GM23338 (cell line): ENCODE results near the gene DRC3. TPM values are rescaled to one million over a fixed set of nuclear protein-coding genes. Genes with fewer than 3 reads are reported as not detected.

ENCODE experiments used
- ATAC-seq: fragments of 200-7000 bp; cut with Tn5 transposase; 3 replicates; pipeline ENCODE4 v1.9.1; 2020
- DNase-seq: peaks from one replicate; pipeline ENCODE4 v3.0.0-alpha.2; 2015; ENCODE audit warnings: low spot score
- H2AFZ ChIP-seq: fragments of 200-600 bp; sonication (generic); 2 replicates; pipeline ENCODE4 v1.8.0; 2016; ENCODE audit warnings: antibody characterized with exemption, mild to moderate bottlenecking, moderate library complexity
- H3F3A ChIP-seq: fragments of 200-600 bp; sonication (generic); replicated peaks from 2 replicates; pipeline ENCODE4 v1.8.0; 2017; ENCODE audit warnings: antibody characterized with exemption, mixed run types, low read depth
- H3K27ac ChIP-seq: fragments of 200-600 bp; sonication (generic); 2 replicates; pipeline ENCODE4 v1.6.1; 2016; ENCODE audit warnings: low read depth
- H3K27me3 ChIP-seq: fragments of 200-600 bp; sonication (generic); 2 replicates; pipeline ENCODE4 v1.8.0; 2016; ENCODE audit warnings: mild to moderate bottlenecking, mixed run types, moderate library complexity; ENCODE audit not compliant: insufficient read depth
- H3K36me3 ChIP-seq: fragments of 200-600 bp; sonication (generic); 2 replicates; pipeline ENCODE4 v1.8.0; 2016; ENCODE audit warnings: mild to moderate bottlenecking; ENCODE audit not compliant: insufficient read depth
- H3K4me1 ChIP-seq: fragments of 200-600 bp; sonication (generic); 2 replicates; pipeline ENCODE4 v1.8.0; 2016; ENCODE audit warnings: mild to moderate bottlenecking, moderate library complexity; ENCODE audit not compliant: insufficient read depth
- H3K4me2 ChIP-seq: fragments of 200-600 bp; sonication (generic); 2 replicates; pipeline ENCODE4 v1.7.1; 2017; ENCODE audit warnings: mixed run types
- H3K4me3 ChIP-seq: fragments of 200-600 bp; sonication (generic); 2 replicates; pipeline ENCODE4 v1.6.1; 2016; ENCODE audit warnings: mixed run types
- H3K79me2 ChIP-seq: fragments of 200-600 bp; sonication (generic); replicated peaks from 2 replicates; pipeline ENCODE4 v1.8.0; 2017; ENCODE audit warnings: mild to moderate bottlenecking; ENCODE audit not compliant: insufficient read depth
- H3K9me2 ChIP-seq: fragments of 200-600 bp; sonication (generic); 2 replicates; pipeline ENCODE4 v1.8.0; 2017; ENCODE audit not compliant: insufficient read depth
- H4K20me1 ChIP-seq: fragments of 200-600 bp; sonication (generic); replicated peaks from 2 replicates; pipeline ENCODE4 v1.8.0; 2017; ENCODE audit warnings: mild to moderate bottlenecking; ENCODE audit not compliant: insufficient read depth
- H3K27ac Mint-ChIP-seq: 2 replicates; pipeline ENCODE4 v1.8.0; 2020; ENCODE audit warnings: inconsistent platforms, mild to moderate bottlenecking, moderate library complexity, mixed read lengths
- H3K27me3 Mint-ChIP-seq: 3 replicates; pipeline ENCODE4 v1.8.0; 2022; ENCODE audit warnings: low read depth, mild to moderate bottlenecking, moderate library complexity, mixed read lengths, inconsistent platforms; ENCODE audit not compliant: insufficient read depth, poor library complexity
- H3K36me3 Mint-ChIP-seq: 3 replicates; pipeline ENCODE4 v1.8.0; 2021; ENCODE audit warnings: low read depth, mild to moderate bottlenecking, inconsistent platforms, moderate library complexity, mixed read lengths
- H3K4me1 Mint-ChIP-seq: 3 replicates; pipeline ENCODE4 v1.8.0; 2020; ENCODE audit warnings: mild to moderate bottlenecking, inconsistent platforms, mixed read lengths
- H3K4me3 Mint-ChIP-seq: 3 replicates; pipeline ENCODE4 v1.8.0; 2021; ENCODE audit warnings: moderate library complexity, mild to moderate bottlenecking, inconsistent platforms, mixed read lengths
- H3K9me3 Mint-ChIP-seq: 3 replicates; pipeline ENCODE4 v1.8.0; 2020; ENCODE audit warnings: moderate library complexity, mild to moderate bottlenecking, inconsistent platforms, mixed read lengths
- CREB1 ChIP-seq: fragments of 250-450 bp; sonication (Bioruptor Pico); IDR thresholded peaks from 2 replicates; pipeline ENCODE4 v1.5.0; 2020; ENCODE audit warnings: low read depth, mild to moderate bottlenecking, moderate library complexity
- CTCF ChIP-seq, 2 experiments: fragments of 200-600 bp in 1 of 2; sonication (generic) in 1 of 2; conservative IDR thresholded peaks; 2 replicates each; pipeline versions ENCODE4 v1.5.1 to v1.6.1; 2016 to 2017; ENCODE audit warnings: antibody characterized with exemption in 2 of 2, low read depth in 2 of 2, mild to moderate bottlenecking in 2 of 2, moderate library complexity in 1 of 2
- EZH2phosphoT487 ChIP-seq: fragments of 200-600 bp; sonication (generic); IDR thresholded peaks from one replicate; pipeline ENCODE4 v1.8.1; 2018; ENCODE audit warnings: antibody characterized with exemption; ENCODE audit not compliant: unreplicated experiment
- JUNB ChIP-seq: IDR thresholded peaks from one replicate; pipeline ENCODE4 v1.6.1; 2016; ENCODE audit warnings: antibody characterized with exemption; ENCODE audit not compliant: unreplicated experiment
- NANOG ChIP-seq: IDR thresholded peaks from 2 replicates; pipeline ENCODE4 v1.6.1; 2016; ENCODE audit warnings: antibody characterized with exemption, borderline replicate concordance
- STAT1 ChIP-seq: IDR thresholded peaks from one replicate; pipeline ENCODE4 v1.6.1; 2016; ENCODE audit warnings: antibody characterized with exemption; ENCODE audit not compliant: unreplicated experiment
- ZNF114 ChIP-seq: fragments of 250-450 bp; sonication (Bioruptor Pico); IDR thresholded peaks from 2 replicates; pipeline ENCODE4 v1.5.0; 2020; ENCODE audit warnings: mild to moderate bottlenecking, moderate library complexity
- ZNF462 ChIP-seq: fragments of 250-450 bp; sonication (Bioruptor Pico); IDR thresholded peaks from 2 replicates; pipeline ENCODE4 v1.5.0; 2020; ENCODE audit warnings: mild to moderate bottlenecking, moderate library complexity
- long read RNA-seq: library from polyadenylated mRNA; unstranded; transcript quantifications from one replicate; pipeline ENCODE4 v2.0.0, GENCODE V29; 2020; ENCODE audit not compliant: unreplicated experiment
- polyA plus RNA-seq: library from polyadenylated mRNA; unstranded; fragments of >200 nt; fragmentation: Nextera tagmentation; extraction: Ambion mirVana; gene quantifications from 2 replicates; pipeline ENCODE4 v1.2.1, GENCODE V29; 2016
- total RNA-seq: library from RNA; depleted of rRNA; stranded (reverse); fragments of >200 nt; shearing (Covaris generic); gene quantifications from 2 replicates; pipeline ENCODE4 v1.2.3, GENCODE V29; 2014; rRNA removed
- TF ChIP-seq, protein P1 (sequence below): IDR thresholded peaks from 2 replicates; pipeline ENCODE4 v1.6.1; 2016; ENCODE audit warnings: antibody characterized with exemption
- TF ChIP-seq, protein P2 (sequence below): IDR thresholded peaks from one replicate; pipeline ENCODE4 v1.6.1; 2018; ENCODE audit warnings: antibody characterized with exemption; ENCODE audit not compliant: unreplicated experiment

Gene DRC3, protein sequence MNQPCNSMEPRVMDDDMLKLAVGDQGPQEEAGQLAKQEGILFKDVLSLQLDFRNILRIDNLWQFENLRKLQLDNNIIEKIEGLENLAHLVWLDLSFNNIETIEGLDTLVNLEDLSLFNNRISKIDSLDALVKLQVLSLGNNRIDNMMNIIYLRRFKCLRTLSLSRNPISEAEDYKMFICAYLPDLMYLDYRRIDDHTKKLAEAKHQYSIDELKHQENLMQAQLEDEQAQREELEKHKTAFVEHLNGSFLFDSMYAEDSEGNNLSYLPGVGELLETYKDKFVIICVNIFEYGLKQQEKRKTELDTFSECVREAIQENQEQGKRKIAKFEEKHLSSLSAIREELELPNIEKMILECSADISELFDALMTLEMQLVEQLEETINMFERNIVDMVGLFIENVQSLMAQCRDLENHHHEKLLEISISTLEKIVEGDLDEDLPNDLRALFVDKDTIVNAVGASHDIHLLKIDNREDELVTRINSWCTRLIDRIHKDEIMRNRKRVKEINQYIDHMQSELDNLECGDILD
- total RNA-seq (not detected in 2 replicates), polyA plus RNA-seq (0.42 and 1.1 TPM in 2 replicates)
- long read RNA-seq, partial matches to known transcripts = 0 of 2 reads
- long read RNA-seq, other reads (novel, unspliced or antisense) = 2 of 2 reads

- Mint-ChIP-seq H3K9me3 (no peaks in the 10 kb centered on the region), H3K27ac (peak within 1 kb of the TSS; percentile 81; the same call in 1 of the 2 replicates), H3K36me3 (no peaks in the 10 kb centered on the region), H3K4me1 (peaks cover 5% of the 10 kb centered on the region; the same call in 1 of the 3 replicates), H3K27me3 (peaks cover 11% of the 10 kb centered on the region), H3K4me3 (peak within 1 kb of the TSS; percentile 90)
- ATAC-seq (peak; percentile 97), DNase-seq (peak; percentile 100)
- Histone ChIP-seq H3K27me3 (no peaks in the 10 kb centered on the region), H3F3A (no peaks in the 10 kb centered on the region), H2AFZ (no peak within 1 kb of the TSS), H3K27ac (no peak within 1 kb of the TSS), H3K4me2 (peak within 1 kb of the TSS; percentile 81), H3K4me1 (peaks cover 4% of the 10 kb centered on the region; the same call in 1 of the 2 replicates), H3K36me3 (no peaks in the 10 kb centered on the region), H4K20me1 (no peaks in the 10 kb centered on the region), H3K4me3 (peak within 1 kb of the TSS; percentile 51), H3K9me2 (no peaks in the 10 kb centered on the region), H3K79me2 (no peaks in the 10 kb centered on the region)
- peak; percentile 88 for TF ChIP-seq CREB1 (CRISPR knock-in tag)
- TF ChIP-seq, protein P1, sequence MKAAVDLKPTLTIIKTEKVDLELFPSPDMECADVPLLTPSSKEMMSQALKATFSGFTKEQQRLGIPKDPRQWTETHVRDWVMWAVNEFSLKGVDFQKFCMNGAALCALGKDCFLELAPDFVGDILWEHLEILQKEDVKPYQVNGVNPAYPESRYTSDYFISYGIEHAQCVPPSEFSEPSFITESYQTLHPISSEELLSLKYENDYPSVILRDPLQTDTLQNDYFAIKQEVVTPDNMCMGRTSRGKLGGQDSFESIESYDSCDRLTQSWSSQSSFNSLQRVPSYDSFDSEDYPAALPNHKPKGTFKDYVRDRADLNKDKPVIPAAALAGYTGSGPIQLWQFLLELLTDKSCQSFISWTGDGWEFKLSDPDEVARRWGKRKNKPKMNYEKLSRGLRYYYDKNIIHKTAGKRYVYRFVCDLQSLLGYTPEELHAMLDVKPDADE = no peak; the same call in 1 of the 2 replicates
- no peak for TF ChIP-seq ZNF114 (CRISPR knock-in tag)
- TF ChIP-seq STAT1 = no peak
- TF ChIP-seq, protein P2, sequence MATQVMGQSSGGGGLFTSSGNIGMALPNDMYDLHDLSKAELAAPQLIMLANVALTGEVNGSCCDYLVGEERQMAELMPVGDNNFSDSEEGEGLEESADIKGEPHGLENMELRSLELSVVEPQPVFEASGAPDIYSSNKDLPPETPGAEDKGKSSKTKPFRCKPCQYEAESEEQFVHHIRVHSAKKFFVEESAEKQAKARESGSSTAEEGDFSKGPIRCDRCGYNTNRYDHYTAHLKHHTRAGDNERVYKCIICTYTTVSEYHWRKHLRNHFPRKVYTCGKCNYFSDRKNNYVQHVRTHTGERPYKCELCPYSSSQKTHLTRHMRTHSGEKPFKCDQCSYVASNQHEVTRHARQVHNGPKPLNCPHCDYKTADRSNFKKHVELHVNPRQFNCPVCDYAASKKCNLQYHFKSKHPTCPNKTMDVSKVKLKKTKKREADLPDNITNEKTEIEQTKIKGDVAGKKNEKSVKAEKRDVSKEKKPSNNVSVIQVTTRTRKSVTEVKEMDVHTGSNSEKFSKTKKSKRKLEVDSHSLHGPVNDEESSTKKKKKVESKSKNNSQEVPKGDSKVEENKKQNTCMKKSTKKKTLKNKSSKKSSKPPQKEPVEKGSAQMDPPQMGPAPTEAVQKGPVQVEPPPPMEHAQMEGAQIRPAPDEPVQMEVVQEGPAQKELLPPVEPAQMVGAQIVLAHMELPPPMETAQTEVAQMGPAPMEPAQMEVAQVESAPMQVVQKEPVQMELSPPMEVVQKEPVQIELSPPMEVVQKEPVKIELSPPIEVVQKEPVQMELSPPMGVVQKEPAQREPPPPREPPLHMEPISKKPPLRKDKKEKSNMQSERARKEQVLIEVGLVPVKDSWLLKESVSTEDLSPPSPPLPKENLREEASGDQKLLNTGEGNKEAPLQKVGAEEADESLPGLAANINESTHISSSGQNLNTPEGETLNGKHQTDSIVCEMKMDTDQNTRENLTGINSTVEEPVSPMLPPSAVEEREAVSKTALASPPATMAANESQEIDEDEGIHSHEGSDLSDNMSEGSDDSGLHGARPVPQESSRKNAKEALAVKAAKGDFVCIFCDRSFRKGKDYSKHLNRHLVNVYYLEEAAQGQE = no peak
- TF ChIP-seq CTCF (conservative IDR thresholded peaks at IDR 0.05; ENCODE audit: low read depth in 2 of 2) = no peak
- TF ChIP-seq JUNB = no peak
- TF ChIP-seq ZNF462 (CRISPR knock-in tag) = no peak
- no peak for TF ChIP-seq EZH2phosphoT487
- TF ChIP-seq NANOG = no peak
Observed at GRCh38 chr17:17972126-17972951, at the start of gene DRC3, which contains the start of gene TOM1L2. Gene DRC3 (plus strand): TSS chr17:17972862. CDS start chr17:17977599, 4,737 bp downstream. Gene TOM1L2 (minus strand): TSS chr17:17972400. CDS start chr17:17972313, 87 bp downstream.
